GM19023 (cell line): Measurements from ENCODE around the gene MRPS35.

ENCODE experiments used
- ATAC-seq: cut with Tn5 transposase; IDR thresholded peaks from one replicate; pipeline ENCODE4 v1.9.1; 2021; ENCODE audit warnings: mild to moderate bottlenecking, moderate library complexity; ENCODE audit not compliant: unreplicated experiment

The MRPS35 gene

GRCh38 chr12:27771481-27772327 lies 61.1 kb downstream of the MRPS35 start:
- no peak for ATAC-seq

DNA sequence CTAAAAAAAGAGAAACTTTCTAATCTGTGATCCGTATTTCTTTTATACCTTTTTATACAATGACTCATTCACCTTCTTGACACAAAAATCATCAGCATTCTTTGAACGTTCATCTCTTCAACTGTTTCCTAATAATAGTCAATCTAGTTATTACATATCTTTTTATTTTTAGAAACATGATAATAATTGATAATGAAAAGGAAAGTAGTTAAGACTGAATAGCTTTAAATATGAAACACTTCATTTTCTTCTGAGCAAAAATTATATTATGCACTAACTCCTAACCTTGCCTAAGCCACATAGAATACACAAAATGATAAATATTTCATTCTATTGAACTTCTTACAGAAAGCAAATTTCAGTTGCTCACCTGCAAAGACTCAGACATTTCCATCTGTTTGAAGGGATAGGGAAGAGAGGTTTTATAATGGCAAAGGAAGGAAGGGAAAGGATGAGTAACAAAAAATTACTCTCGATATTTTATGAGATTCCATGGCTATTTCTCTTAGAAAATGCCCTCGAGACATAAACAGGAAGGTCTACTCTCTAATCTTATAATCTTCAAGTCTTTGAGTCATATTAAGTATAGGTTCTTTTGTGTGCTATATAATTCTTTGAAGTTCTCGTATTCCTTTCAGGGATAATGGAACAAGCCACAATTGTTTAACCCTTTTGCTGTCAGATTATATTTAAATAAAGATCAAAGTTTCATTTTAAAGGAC lies 61.9 kb downstream of the MRPS35 start:
- no peak for ATAC-seq

DNA sequence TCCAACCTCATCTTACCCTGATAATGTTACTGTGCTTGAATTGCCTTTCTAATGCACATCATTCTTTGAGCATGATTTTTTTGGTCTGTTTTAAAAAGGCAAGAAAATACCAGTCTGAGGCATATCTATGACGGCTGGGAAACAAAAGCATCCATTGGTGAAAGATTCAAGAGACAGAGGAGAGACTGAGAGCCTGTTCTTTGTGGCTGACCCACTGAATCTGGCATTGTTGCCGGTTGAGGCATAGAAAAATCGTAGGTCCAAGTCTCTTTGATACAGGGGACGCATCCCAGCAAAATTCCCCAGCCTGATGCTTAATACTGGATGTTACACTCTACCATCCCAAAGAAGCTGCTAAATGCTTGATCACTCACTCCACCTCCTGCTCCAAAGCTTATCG lies 66.5 kb downstream of the MRPS35 start:
- no peak for ATAC-seq

DNA sequence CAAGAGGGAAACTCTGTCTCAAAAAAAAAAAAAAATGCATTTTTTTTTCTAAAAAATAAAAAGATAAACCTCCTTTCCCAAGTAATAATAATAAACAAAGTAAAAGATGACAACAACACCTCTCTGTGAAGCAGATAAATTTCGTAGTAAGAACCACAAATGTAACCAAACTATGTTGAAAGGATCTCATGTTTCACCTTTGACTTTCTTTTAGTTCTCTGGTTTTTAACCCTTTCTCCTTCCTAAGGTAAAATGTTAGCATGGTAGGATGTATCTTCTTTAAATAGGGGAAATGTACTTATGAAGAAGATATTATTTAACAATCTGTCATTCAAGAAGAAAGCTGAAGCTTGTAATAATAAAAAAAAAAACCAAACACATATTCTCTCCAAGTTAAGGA lies 67.6 kb downstream of the MRPS35 start:
- ATAC-seq = no peak

GRCh38 chr12:27779416-27779919 lies 68.8 kb downstream of the MRPS35 start:
- ATAC-seq = peak; percentile 26

DNA sequence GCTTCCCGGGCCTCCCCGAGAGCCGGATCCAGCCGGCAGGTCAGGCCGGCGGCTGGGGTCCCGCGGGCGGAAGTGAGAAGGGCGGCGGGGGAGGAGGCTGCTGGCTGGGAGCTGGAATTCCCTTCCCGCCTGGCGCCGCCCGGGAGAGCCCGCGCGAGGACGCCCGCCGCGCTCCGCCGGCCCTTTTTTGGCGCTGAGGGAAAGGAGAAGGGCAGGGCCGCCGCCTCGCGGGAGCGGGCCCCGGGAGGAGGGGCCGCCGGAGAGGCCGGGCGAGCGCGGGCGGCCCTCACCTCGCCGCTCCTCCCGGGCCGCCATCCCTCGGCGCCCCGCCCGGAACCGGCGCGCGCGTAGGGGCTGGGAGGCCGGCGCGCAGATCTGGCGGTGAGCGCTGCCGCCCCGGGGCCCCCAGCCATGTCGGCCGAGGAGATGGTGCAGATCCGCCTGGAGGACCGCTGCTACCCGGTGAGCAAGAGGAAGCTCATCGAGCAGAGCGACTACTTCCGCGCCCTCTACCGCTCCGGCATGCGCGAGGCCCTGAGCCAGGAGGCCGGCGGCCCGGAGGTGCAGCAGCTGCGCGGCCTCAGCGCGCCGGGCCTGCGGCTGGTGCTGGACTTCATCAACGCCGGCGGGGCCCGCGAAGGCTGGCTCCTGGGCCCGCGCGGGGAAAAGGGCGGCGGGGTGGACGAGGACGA lies 69.4 kb downstream of the MRPS35 start, which contains the start of the genes KLHL42 and MANSC4:
KLHL42 (plus strand) TSS at position 314 of the 692 bp plus-strand sequence; CDS start at position 412, 98 bp downstream.
MANSC4 (minus strand) TSS at position 317 of the 692 bp plus-strand sequence. CDS start 8,960 bp downstream, outside the sequence.
- peak; percentile 77 for ATAC-seq

DNA sequence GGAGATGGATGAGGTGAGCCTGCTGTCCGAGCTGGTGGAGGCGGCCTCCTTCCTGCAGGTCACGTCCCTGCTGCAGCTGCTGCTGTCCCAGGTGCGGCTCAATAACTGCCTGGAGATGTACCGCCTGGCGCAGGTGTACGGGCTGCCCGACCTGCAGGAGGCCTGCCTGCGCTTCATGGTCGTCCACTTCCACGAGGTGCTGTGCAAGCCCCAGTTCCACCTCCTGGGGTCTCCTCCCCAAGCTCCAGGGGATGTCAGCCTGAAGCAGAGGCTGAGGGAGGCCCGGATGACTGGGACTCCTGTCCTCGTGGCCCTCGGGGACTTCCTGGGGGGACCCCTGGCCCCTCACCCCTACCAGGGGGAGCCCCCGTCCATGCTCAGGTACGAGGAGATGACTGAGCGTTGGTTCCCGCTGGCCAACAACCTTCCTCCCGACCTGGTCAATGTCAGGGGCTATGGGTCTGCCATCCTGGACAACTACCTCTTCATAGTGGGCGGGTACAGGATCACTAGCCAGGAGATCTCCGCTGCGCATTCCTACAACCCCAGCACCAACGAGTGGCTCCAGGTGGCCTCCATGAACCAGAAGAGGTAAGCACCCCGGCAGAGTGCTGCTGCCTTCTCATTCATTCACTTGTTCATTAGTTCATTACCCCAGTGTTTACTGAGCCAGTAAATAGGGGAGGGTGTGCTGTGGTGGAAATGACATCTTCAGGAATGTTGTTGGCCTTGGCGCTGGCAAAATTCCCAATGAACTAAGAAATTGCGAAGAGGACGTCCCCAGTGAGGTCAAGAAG lies 70.2 kb downstream of the MRPS35 start:
- peak; percentile 38 for ATAC-seq

GRCh38 chr12:27781680-27782079 lies 71.0 kb downstream of the MRPS35 start:
- no peak for ATAC-seq

GRCh38 chr12:27782481-27782880 lies 71.8 kb downstream of the MRPS35 start:
- ATAC-seq = no peak

- ATAC-seq = no peak
These were observed 75.4 kb downstream of the MRPS35 start for GRCh38 chr12:27785882-27786570.

- no peak for ATAC-seq
These were observed 76.9 kb downstream of the MRPS35 start for GRCh38 chr12:27787559-27787958.

GRCh38 chr12:27790179-27790578 lies 79.5 kb downstream of the MRPS35 start:
- no peak for ATAC-seq

DNA sequence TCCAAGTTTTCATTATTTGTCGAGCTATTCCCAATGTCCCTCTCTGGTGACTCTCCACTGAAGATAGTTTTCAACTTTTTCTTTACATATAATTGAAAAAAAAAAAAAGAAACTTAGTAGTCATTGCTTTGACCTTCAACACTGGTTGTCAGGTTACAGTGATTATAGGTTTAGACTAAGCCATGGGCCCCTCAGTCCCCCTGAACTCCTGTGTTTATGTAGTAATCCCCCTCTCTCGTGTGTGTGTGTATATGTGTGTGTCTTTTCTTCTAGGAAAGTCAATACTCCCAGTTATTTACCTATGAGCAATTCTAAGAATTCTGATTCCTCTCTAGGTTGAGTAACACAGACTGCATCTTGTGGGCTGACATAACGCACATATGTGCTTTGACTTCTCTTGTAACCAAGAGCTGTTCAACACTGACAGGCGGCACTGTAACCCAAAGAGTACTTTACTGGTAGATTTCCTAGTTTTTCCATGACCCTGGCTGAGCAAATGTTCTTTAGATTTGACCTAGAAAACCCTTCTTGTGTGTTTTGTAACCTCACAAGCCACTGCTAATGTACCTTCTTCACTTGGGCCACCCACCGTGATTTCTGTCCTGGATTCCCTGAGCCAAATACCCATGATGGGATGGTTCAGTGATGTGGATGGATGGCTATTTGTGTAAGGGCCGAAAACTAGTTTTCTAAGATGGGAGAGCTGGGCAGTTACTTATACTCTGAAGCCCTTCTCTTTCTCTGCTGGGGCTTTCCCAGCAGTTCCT lies 84.4 kb downstream of the MRPS35 start:
- no peak for ATAC-seq

DNA sequence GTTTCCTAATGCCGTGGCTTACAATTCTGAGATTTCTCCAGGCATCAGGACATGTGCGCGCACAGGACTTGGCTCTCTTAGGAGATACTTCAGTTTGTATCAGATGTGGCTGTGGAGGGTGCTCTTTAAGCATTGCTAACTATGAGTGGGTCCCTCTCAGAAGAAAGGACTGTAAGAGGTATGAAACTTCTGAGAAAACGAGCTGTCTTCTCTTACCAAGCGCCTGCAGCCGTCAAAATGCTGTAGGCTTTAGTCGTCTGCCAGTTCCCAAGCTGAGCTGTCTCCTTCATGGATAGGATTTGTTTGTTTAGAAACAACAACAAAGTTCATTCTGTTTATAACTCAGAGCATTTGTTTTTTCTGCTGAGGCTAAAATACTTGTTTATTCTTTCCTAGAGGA lies 85.5 kb downstream of the MRPS35 start:
- no peak for ATAC-seq

DNA sequence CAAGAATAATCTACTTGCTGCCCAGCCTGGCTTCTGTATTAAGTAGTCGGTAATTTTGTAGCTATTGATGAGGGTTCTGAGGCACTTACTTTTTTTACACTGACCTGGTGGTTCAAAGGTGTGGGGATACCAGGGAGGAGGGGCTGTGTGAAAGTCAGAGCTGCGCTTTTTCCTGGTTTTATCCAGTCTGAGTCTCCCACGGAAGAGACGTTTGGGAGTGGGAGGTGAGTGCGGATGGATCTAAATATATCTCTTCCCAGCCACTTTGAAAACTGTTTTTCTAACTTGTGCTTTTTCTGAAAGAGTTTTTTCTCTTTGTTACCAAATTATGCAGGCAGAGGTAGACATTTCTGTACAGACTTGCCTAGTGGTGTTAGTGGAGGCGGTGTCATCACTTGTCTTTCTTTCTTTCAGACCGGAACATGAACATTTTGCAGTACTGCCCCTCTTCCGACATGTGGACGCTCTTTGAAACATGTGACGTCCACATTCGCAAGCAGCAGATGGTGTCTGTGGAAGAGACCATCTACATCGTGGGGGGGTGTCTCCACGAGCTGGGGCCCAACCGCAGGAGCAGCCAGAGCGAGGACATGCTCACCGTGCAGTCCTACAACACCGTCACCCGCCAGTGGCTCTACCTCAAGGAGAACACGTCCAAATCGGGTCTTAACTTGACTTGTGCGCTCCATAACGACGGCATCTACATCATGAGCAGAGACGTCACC lies 86.8 kb downstream of the MRPS35 start:
- ATAC-seq = no peak

GRCh38 chr12:27800819-27801218 lies 90.2 kb downstream of the MRPS35 start:
- ATAC-seq = no peak

DNA sequence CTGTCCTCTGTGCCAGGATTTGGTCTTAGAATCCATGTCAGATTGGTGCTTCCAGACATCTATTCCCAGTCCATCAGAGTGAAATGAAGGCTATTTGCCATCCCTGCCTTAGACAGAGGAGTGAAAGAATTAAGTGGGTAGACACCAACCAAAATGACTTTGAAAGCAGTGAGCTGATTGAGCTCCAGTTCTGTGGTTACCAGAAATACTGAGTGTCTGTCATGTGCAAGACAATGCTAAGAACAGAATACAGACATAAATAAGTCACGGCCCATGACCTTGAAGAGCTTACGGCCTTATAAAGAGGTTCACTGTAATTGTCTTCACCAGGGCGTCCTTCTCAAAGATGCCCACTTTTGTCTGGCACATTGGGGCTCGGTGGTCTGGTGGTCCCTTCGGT lies 91.0 kb downstream of the MRPS35 start:
- ATAC-seq = no peak

GRCh38 chr12:27802511-27802910 lies 91.9 kb downstream of the MRPS35 start:
- ATAC-seq = no peak
